ENCODE results near the gene TNFRSF8.
"Not testable (repeated sequence)": the region's sequence is repeated elsewhere in the genome, so short reads cannot be mapped to it uniquely, and the experiment has no call there.

The TNFRSF8 gene

DNA sequence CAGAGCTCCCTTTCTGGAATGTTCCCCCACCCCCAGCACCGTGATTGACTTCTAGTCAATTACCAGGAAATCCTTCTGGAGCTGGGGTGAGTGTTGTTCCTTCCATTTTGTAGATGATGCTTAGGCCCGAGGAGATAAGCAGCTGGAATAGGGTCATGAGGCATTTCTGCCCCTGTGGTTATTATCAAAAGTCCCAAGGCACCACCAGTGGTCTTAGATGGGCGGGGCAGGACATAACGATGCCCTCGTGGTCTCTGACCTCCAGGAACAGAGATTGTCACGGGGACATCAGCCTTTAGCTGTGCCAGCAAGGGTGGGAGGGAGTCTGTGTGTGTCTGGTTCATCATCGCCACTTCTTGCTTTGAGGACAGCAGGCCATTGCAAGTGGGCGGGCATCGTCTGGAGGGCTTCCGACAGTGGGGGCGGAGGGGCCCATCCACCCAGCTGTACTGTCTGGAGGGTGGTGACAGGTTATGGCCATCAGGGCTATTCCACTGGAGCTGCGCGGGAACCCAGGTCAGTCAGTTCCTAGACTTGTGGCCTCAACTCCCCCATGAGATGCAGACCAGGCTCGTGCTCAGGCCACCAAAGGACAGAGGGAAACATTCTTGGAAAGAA lies 22.6 kb downstream of the TNFRSF8 start:
- DNase-seq (ENCODE audit: low read depth in 2 of 2), result no peak

DNA sequence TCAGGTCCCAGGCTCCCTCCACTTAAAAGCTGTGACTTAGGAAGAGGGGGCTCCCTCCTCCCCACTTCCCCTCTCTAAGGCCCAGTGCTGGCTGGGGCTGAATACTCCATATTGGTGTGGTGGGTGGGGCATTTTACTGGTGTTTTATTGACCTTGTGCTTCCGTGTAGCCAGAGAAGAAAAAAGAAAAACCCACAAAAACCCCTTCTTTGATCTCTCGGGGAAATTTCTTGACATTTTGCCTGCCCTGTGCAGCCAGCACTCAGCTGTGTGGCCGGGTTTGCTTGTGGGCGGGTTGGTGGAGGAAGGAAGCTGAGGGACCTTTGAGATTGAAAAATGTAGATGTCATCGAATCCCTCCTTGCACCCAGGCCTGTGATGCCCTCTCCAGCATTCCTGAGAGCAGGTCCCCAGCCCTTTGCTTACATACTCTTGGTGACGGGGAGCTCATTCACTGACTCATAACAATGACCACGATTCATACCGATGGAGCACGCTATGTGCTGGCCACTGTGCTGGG lies 24.8 kb downstream of the TNFRSF8 start:
- DNase-seq (ENCODE audit: low read depth in 2 of 2), result peak; percentile 33 to 60

DNA sequence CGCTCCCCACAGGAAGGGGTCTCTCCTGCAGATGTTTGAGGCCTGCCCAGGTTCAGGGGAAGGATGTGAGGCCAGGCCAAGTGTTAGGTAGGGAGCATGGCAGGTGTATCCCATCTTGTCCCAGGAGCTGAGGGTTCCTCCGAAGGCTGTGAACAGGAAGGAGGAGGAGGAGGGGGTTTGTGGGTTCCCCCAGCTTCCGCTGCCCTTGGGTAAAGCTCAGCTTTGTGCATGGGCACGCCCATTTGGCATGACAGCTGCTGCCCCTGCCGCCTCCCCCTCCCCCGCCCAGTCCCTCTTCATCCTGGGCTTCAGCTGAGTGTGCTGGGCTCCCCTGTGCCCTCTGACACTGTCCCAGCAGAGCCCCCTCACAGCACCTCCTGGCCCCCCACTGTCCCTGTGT lies 25.5 kb downstream of the TNFRSF8 start:
- DNase-seq (ENCODE audit: low read depth in 2 of 2), result no peak

DNA sequence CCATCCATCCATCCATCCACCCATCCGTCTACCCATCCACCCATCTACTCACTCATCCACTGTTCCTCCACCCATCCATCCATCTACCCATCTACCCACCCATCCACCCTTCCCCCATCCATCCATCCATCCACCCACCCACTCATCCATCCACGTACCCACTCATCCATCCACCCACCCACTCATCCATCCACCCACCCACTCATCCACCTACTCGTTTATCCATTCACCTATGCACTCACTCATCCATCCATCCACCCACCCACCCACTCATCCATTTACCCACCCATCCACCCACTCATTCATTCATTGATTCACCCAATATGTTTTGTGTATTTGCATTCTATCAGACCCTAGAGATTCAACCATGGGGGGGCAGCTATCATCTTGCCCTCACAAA lies 27.2 kb downstream of the TNFRSF8 start:
- DNase-seq (ENCODE audit: low read depth in 2 of 2), result no peak

DNA sequence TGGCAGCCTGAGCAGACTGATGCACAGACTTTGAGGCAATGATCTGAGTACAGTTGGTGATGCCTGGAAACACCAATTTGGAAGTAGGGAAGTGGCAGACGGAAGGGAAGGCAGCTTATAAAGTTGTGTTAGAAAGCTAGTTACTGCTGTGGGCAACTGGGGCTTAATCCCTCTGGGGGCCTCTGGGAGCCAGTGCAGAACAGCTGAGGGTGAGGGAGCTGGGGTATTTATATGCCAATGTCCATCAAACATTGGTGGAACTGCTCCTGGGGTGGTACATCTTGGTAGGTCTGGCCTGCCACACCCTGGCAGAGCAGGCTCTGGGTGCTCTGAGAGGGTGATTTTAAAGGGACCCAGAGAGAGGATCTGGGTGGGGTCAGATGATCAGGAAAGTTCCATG lies 28.1 kb downstream of the TNFRSF8 start:
- no peak for DNase-seq (ENCODE audit: low read depth in 2 of 2)

DNA sequence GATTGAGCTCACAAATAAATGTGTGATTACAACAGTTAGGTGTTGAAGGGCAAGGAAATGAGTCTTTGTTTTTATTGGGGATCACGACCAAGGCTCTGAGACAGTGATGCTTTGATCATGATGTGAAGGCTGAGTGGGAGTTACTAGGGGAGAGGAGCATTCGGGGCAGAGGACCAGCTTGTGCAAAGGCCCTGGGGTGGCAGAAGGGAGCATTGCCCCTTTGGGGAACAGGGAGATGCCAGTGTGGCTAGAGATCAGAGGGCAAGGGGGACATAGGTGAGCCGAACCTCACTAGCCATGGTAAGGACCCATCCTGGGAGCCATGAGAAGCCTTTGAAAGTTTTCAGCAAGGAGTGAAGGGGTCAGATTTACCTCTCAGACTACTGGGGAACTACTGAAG lies 31.1 kb downstream of the TNFRSF8 start:
- DNase-seq (ENCODE audit: low read depth in 2 of 2), result no peak

DNA sequence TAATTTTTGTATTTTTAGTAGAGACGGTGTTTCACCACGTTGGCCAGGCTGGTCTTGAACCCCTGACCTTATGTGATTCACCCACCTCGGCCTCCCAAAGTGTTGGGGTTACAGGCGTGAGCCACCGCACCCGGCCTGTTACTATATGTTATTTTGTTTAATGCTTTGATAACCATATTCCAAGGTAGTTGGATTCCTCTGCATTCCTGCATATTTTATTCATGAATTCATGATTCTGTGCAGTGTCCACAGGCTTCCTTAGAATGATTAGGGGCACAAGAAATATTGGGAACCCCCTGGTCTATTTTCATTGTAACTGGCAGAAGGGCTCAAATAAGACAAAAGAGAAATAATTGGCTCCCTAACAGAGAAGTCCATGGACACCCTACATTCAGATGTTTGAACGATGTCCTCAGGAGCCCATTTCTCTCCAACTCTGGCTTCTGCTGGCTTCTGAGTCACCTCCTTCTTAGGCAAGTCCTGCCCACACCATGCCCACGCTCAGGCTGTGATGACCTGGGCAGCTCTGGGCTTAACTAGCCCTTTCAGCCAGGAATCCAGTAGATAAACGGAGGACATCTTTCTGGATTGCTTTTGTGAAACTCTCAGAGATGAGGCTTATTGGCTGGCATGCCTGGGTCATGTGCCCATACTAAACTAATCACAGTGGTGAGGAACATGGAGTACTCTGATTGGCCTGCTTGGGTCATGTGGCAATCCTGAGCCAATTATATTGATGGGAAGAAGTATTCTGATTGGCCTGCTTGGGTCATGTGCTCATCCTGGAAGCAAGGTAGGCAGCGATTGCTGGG lies 32.6 kb downstream of the TNFRSF8 start:
- DNase-seq (ENCODE audit: low read depth in 2 of 2), result no peak

DNA sequence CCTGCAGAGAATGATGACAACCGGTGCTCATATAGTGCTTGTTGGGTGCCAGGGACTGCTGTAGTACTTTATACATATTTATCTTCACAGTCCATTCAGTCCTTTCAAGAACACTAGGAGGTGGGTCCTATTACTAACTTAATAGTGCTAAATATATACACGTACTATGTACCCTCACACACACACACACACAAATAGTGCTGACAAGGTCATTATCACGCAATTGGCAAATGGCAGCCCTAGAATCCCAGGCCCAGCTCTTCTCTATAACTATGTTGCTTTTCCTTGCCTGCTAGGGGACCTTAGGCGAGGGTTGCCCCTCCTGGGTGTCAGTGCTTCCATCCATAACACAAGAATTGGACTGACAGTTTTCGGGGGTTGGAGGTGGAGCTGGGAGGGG lies 33.5 kb downstream of the TNFRSF8 start:
- DNase-seq (ENCODE audit: low read depth in 2 of 2), result no peak

DNA sequence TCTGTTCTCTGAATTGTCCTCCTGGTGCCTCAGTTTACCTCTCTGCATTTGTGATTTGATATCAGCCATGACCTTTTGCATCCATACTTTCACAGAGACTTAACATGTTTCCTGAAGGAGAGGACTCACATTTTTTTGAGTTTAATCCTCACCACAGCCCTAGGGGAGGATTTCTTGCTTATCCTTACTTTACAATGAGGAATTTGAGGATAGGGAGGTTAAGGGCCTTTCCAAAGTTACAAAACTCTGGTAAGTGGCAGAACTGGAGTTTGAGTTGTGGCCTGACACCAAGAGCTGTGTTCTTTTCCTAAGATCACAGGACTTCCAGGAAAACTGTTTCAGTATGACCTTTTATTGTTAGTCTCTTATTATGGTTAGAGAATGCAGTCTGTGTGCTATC lies 34.2 kb downstream of the TNFRSF8 start:
- no peak for DNase-seq (ENCODE audit: low read depth in 2 of 2)

DNA sequence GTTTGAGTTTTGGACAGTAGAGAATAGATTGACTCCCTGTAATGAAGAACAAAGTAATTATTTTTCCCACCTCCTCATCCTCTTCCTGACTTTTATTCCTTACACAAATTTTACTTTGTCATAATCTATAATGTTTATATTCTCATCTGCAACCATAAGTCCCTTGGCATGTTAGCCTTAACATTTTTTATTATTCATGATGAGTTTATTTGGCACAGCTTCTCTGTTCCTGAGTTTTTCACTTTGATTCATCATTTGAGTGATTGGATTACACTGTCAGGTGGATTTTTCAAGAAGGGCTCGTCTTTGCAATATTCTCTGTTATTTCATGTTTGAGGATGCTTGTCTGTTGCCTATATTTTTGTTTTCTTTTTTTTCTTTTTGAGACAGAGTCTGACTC lies 35.7 kb downstream of the TNFRSF8 start:
- no peak for DNase-seq (ENCODE audit: low read depth in 2 of 2)

DNA sequence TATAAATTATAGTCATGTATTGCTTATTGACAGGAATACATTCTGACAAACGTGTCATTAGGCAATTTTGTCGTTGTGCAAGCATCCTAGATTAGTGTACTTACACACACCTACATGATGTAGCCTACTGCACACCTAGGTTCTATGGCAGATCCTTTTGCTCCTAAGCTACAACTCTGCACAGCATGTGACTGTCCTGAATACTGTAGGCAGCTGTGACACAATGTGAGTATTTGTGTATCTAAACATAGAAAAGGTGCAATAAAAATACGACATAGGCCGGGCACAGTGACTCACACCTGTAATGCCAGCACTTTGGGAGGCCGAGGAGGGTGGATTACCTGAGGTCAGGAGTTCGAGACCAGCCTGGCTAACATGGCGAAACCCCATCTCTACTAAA lies 36.5 kb downstream of the TNFRSF8 start:
- DNase-seq (ENCODE audit: low read depth in 2 of 2), result no peak

DNA sequence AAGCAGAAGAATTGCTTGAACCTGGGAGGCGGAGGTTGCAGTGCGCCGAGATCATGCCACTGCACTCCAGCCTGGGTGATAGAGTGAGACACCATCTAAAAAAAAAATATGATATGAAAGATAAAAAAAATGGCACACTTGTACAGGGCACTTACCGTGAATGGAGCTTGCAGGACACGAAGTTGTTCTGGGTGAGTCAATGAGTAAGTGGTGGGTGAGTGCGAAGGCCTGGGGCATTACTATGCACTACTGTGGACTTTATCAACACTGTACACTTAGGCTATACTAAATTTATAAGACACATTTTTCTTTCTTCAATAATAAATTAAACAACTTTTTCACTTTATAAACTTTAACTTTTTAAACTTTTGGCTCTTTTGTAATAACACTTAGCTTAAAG lies 37.0 kb downstream of the TNFRSF8 start:
- DNase-seq (ENCODE audit: low read depth in 2 of 2), result no peak

DNA sequence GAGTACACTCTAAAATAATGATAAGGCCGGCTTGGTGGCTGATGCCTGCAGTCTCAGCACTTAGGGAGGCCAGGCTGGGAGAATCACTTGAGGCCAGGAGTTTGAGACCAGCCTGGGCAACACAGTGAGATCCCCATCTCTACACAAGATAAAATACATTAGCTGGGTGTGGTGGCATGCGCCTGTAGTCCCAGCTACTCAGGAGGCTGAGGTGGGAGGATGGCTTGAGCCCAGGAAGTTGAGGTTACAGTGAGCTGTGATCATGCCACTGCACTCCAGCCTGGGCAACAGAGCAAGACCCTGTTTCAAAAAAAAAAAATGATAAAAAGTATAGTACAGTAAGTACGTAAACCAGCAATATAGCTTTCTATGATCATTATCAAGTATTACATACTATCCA lies 38.0 kb downstream of the TNFRSF8 start:
- not testable (repeated sequence) for DNase-seq (ENCODE audit: low read depth in 2 of 2)

DNA sequence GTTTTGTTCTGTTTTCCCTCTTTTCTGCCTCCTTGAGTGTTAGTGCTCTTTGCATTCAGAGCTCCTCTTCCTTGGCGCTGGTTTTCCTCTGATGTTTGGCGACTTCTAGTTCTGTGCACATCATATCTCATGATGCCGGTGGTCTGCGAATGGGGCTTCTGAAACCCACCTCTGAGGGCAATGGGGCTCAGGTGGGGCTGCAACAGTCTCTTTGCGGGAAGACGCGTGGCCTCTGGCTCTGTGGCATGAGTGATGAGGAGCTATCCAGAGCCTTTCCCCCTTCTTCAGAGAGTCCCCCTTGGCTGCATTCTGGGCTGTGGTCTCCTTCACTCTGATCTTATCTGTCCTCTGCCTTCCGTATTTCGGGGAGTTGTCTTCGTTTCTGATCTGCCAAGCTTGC lies 39.0 kb downstream of the TNFRSF8 start:
- no peak for DNase-seq (ENCODE audit: low read depth in 2 of 2)

DNA sequence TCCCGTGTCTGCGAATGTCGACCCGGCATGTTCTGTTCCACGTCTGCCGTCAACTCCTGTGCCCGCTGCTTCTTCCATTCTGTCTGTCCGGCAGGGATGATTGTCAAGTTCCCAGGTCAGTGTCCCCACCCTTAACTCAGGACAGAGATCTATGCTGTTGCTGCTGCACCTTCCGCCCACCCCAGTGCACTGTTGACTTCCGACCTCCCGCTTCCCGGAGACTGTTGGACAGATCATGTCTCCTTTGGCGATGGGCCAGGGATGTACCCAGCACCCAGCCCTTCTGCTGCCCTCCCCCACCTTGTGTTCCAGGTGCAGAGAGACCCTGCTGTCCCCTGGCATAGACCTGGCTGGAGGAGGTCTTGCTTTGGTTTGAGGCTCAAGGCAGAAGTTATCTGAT lies 41.3 kb downstream of the TNFRSF8 start:
- no peak for DNase-seq (ENCODE audit: low read depth in 2 of 2)

DNA sequence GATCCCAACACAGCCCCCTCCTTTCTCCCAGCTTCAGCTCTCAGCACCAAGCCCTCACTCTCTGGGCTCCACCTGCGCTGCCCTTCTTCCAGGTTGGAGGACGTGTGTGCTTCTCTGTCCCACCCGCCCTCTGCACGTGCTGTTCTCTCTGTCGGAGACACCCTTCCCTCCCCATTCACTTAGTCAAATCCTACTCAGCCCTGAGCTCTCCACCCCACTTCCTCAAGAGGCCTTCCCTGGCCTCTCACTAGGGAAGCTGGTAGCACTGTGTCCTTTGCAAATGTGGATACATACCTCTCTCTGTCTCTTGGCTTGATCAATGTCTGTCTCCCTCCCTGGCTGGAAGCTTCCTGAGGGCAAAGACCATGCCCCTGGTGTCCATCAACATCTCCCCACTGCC lies 43.0 kb downstream of the TNFRSF8 start:
- DNase-seq (ENCODE audit: low read depth in 2 of 2), result no peak

DNA sequence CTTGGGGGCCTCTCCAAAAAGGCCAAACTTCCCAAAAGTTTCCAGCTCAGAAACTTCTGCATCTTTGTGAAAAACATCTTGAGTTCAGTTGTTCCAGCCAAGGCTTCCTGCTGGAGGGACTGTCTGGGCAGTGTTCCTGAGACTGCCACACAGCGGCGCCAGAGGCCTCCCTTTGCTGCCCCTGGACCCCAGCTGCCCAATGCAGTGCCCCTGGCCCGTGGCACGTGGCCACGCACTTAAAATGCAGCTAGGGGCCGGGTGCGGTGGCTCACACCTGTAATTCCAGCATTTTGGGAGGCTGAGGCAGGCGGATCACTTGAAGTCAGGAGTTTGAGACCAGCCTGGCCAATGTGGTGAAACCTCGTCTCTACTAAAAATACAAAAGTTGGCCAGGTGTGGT lies 43.8 kb downstream of the TNFRSF8 start:
- DNase-seq (ENCODE audit: low read depth in 2 of 2), result not testable (repeated sequence)

DNA sequence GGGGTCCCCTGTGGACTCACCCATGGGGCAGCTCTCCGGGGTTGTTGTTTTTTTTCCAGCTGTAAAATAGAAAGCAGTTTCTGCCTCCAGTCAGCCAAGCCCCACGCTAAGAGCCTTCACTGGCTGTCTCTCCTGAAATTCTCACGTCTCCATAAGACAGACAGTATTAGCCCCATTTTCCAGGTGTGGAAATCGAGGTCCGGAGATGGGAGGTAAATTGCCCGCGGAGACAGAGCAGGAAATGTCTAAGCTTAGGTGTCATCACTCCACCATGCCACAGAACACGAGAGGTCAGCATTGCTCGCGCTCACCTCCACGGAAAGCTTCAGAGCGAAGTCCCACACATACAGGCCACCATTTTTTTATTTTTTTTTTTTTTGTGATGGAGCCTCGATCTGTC lies 44.6 kb downstream of the TNFRSF8 start:
- no peak for DNase-seq (ENCODE audit: low read depth in 2 of 2)

DNA sequence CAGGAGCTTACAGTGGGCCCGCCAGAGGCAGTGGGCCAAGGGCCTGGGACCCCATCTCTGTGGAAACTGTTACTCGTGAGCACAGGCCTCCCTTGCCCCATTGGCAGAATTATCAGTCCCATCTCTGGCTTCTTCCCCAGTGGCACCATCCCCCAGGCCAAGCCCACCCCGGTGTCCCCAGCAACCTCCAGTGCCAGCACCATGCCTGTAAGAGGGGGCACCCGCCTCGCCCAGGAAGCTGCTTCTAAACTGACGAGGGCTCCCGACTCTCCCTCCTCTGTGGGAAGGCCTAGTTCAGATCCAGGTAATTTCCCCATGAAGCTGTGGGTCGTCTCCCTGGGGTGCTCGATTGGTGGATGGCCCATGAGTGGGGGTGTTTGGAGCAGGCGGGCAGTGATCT lies 46.8 kb downstream of the TNFRSF8 start:
- DNase-seq (ENCODE audit: low read depth in 2 of 2), result no peak

DNA sequence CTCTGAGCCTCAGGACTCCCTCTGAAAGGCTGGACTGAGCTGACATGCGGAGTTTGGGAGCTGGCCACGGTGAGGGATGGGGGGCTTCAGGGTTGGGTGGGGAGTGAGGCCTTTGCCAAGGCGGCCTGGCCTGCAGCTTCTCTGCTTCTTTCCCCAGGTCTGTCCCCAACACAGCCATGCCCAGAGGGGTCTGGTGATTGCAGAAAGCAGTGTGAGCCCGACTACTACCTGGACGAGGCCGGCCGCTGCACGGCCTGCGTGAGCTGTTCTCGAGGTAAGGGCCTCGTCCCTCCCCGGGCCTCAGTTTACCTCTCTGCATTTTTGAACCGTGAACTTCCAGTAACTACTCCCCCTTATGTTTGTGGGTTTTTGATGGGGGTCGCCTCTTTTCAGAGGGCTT lies 48.6 kb downstream of the TNFRSF8 start:
- DNase-seq (ENCODE audit: low read depth in 2 of 2), result no peak

DNA sequence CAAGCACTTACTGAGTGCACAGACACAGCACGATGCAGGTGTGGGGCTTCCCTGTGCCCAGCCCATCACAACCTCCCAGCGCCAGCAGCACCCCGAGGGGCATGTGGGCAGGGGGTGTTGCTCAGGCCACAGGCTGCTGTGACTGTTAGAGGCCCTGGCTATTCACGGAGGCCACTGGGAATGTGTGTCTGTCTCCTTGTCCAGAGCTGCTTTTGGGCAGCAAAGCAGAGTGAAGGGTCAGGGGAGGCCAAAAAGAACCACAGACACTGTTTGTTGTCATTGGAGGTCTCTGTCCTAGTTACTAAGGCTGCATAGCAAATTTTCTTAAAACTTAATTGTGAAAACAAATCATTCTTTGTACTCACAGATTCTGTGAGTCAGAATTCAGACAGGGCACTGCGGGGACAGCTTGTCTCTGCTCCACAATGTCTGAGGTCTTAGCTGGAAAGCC lies 49.6 kb downstream of the TNFRSF8 start:
- DNase-seq (ENCODE audit: low read depth in 2 of 2), result no peak

DNA sequence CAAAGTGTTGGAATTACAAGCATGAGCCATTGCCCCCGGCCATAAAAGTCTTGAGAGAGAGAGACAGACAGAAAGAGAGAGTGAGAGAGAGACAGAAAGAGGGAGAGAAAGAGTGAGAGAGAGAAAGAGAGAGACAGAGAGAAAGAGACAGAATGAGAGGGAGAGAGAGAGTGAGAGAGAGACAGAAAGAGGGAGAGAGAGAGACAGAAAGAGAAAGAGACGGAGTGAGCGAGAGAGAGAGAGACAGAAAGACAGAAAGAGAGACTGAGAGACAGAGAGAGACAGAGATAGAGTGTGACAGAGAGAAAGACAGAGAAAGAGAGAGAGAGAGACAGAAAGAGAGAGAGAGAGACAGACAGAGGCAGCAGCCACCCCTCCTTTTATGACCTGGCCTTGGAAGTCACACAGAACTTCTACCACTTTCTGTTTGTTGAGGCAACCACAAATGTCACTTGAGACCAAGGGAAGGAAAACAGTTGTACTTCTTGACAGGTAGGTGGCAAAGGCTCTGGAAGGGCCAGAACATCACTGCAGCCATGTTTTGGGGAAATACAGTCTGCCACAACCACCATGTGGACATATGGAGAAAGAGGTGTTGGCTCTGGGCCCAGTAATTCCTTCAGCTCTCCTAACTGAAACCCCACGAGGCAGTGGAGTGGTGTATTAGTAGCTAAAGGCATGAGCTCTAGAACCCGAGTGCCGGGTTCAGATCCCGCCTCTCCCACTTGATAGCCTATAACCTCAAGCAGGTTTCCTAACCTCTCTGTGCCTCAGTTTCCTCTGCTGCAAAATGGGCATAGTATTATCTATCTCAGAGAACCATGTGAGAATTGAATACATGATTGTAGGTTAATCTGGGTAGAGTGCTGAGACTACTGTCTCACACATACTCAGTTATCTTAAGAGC lies 50.6 kb downstream of the TNFRSF8 start:
- DNase-seq (ENCODE audit: low read depth in 2 of 2), result no peak
